Measurements from ENCODE around the gene RNF224. TPM values are rescaled to one million over a fixed set of nuclear protein-coding genes. Genes with fewer than 3 reads are reported as not detected.

RNF224 gene
- total and polyA plus RNA-seq, 2 experiments from 2014 or later = 0.63 TPM; not detected in 1

DNA sequence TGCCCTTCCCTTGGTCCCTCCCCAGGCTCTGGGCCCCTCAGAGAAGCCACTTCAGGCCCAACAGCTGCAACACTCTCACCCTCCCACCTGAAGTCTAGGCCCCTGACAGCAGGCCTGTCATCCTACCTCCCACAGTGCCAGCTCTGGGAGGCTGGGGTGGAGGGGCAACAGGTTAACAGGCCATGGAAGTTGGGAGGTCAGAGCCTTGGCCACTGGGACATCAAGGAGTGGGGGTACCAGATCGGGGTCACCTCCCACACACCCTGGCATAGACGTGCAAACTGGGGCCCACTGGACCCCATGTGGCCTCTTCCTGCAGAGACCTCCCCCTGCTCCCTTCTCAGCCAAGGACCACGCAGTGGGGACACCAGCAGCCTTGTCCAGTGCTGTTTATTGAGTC lies 36.1 kb upstream of the RNF224 start (continued):
- TF ChIP-seq, protein P1, sequence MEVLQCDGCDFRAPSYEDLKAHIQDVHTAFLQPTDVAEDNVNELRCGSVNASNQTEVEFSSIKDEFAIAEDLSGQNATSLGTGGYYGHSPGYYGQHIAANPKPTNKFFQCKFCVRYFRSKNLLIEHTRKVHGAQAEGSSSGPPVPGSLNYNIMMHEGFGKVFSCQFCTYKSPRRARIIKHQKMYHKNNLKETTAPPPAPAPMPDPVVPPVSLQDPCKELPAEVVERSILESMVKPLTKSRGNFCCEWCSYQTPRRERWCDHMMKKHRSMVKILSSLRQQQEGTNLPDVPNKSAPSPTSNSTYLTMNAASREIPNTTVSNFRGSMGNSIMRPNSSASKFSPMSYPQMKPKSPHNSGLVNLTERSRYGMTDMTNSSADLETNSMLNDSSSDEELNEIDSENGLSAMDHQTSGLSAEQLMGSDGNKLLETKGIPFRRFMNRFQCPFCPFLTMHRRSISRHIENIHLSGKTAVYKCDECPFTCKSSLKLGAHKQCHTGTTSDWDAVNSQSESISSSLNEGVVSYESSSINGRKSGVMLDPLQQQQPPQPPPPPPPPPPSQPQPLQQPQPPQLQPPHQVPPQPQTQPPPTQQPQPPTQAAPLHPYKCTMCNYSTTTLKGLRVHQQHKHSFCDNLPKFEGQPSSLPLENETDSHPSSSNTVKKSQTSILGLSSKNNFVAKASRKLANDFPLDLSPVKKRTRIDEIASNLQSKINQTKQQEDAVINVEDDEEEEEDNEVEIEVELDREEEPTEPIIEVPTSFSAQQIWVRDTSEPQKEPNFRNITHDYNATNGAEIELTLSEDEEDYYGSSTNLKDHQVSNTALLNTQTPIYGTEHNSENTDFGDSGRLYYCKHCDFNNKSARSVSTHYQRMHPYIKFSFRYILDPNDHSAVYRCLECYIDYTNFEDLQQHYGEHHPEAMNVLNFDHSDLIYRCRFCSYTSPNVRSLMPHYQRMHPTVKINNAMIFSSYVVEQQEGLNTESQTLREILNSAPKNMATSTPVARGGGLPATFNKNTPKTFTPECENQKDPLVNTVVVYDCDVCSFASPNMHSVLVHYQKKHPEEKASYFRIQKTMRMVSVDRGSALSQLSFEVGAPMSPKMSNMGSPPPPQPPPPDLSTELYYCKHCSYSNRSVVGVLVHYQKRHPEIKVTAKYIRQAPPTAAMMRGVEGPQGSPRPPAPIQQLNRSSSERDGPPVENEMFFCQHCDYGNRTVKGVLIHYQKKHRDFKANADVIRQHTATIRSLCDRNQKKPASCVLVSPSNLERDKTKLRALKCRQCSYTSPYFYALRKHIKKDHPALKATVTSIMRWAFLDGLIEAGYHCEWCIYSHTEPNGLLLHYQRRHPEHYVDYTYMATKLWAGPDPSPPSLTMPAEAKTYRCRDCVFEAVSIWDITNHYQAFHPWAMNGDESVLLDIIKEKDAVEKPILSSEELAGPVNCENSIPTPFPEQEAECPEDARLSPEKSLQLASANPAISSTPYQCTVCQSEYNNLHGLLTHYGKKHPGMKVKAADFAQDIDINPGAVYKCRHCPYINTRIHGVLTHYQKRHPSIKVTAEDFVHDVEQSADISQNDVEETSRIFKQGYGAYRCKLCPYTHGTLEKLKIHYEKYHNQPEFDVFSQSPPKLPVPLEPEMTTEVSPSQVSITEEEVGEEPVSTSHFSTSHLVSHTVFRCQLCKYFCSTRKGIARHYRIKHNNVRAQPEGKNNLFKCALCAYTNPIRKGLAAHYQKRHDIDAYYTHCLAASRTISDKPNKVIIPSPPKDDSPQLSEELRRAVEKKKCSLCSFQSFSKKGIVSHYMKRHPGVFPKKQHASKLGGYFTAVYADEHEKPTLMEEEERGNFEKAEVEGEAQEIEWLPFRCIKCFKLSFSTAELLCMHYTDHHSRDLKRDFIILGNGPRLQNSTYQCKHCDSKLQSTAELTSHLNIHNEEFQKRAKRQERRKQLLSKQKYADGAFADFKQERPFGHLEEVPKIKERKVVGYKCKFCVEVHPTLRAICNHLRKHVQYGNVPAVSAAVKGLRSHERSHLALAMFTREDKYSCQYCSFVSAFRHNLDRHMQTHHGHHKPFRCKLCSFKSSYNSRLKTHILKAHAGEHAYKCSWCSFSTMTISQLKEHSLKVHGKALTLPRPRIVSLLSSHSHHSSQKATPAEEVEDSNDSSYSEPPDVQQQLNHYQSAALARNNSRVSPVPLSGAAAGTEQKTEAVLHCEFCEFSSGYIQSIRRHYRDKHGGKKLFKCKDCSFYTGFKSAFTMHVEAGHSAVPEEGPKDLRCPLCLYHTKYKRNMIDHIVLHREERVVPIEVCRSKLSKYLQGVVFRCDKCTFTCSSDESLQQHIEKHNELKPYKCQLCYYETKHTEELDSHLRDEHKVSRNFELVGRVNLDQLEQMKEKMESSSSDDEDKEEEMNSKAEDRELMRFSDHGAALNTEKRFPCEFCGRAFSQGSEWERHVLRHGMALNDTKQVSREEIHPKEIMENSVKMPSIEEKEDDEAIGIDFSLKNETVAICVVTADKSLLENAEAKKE (CRISPR knock-in tag; IDR thresholded peaks at IDR 0.05) = no peak

DNA sequence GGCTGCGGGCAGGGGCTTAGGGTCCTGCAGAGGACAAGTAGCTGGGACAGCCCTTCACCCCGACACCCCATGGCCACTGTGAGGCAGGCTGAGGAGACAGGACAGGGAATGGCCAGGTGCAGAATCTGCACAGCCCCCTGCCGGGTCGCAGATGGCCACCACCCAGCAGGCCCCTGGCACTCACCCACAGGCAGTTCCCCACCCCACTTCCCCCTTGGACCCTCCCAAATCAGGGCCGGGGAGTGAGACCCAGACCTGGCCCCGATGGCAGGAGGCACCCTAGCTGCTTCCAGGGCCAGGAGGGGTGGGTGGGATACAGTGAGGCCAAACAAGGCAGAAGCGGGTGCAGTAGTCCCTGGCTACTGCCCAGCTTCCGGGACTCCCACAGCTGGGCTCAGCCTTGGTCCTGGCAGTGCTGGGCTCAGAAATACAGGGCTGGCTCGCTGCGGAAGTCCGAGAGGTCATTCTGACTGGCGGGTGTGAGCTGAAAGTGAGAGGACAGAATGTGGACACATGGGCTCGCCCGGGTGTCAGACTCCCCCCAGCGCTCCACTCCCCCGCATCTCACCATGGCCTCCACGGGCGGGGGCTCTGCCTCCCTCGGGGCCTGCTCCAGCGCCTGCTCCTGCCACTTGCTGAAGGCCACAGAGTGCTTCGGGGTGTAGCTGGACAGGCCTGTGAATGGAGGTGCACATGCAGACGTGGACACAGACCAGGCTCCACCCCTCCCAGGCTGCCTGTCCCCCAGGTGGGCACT lies 35.4 kb upstream of the RNF224 start:
- Histone ChIP-seq H3K36me3 (ENCODE audit: insufficient read depth) (no peaks in the 10 kb centered on the region), H4K20me1 (replicated peaks; ENCODE audit: insufficient read depth) (peaks cover 4% of the 10 kb centered on the region; the same call in 1 of the 2 replicates), H3K79me2 (replicated peaks; ENCODE audit: insufficient read depth) (peaks cover 36% of the 10 kb centered on the region), H3K27me3 (ENCODE audit: insufficient read depth) (no peaks in the 10 kb centered on the region), H3F3A (replicated peaks; ENCODE audit: low read depth) (0 out of 2 replicates have a peak, but pooled peaks cover 4% of the 10 kb centered on the region), H3K4me2 (no peak overlapping the region), H3K27ac (ENCODE audit: low read depth) (no peak overlapping the region), H3K9me2 (ENCODE audit: insufficient read depth) (no peaks in the 10 kb centered on the region), H3K4me3 (no peak overlapping the region), H2AFZ (no peak overlapping the region), H3K4me1 (ENCODE audit: insufficient read depth) (peaks cover 13% of the 10 kb centered on the region)
- no peak for ATAC-seq
- H3K4me3 Mint-ChIP-seq = no peak overlapping the region
- peaks cover 16% of the 10 kb centered on the region for H3K4me1 Mint-ChIP-seq
- peaks cover 12% of the 10 kb centered on the region for H3K27me3 Mint-ChIP-seq (ENCODE audit: insufficient read depth, low read depth, poor library complexity)
- H3K36me3 Mint-ChIP-seq (ENCODE audit: low read depth) = peaks cover 5% of the 10 kb centered on the region
- no peak for DNase-seq (ENCODE audit: low spot score)
- H3K9me3 Mint-ChIP-seq = no peaks in the 10 kb centered on the region; the same call in 2 of the 3 replicates
- H3K27ac Mint-ChIP-seq = no peak overlapping the region
- TF ChIP-seq EZH2 (IDR thresholded peaks at IDR 0.05; ENCODE audit: low read depth, unreplicated experiment) (no peak), ZNF114 (CRISPR knock-in tag; IDR thresholded peaks at IDR 0.05) (no peak), NANOG (IDR thresholded peaks at IDR 0.05; ENCODE audit: borderline replicate concordance) (no peak), STAT1 (IDR thresholded peaks at IDR 0.05; ENCODE audit: unreplicated experiment) (no peak), JUNB (IDR thresholded peaks at IDR 0.05; ENCODE audit: unreplicated experiment) (no peak)
- TF ChIP-seq, protein P2, sequence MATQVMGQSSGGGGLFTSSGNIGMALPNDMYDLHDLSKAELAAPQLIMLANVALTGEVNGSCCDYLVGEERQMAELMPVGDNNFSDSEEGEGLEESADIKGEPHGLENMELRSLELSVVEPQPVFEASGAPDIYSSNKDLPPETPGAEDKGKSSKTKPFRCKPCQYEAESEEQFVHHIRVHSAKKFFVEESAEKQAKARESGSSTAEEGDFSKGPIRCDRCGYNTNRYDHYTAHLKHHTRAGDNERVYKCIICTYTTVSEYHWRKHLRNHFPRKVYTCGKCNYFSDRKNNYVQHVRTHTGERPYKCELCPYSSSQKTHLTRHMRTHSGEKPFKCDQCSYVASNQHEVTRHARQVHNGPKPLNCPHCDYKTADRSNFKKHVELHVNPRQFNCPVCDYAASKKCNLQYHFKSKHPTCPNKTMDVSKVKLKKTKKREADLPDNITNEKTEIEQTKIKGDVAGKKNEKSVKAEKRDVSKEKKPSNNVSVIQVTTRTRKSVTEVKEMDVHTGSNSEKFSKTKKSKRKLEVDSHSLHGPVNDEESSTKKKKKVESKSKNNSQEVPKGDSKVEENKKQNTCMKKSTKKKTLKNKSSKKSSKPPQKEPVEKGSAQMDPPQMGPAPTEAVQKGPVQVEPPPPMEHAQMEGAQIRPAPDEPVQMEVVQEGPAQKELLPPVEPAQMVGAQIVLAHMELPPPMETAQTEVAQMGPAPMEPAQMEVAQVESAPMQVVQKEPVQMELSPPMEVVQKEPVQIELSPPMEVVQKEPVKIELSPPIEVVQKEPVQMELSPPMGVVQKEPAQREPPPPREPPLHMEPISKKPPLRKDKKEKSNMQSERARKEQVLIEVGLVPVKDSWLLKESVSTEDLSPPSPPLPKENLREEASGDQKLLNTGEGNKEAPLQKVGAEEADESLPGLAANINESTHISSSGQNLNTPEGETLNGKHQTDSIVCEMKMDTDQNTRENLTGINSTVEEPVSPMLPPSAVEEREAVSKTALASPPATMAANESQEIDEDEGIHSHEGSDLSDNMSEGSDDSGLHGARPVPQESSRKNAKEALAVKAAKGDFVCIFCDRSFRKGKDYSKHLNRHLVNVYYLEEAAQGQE (IDR thresholded peaks at IDR 0.05; ENCODE audit: unreplicated experiment) = no peak
- TF ChIP-seq, protein P3, sequence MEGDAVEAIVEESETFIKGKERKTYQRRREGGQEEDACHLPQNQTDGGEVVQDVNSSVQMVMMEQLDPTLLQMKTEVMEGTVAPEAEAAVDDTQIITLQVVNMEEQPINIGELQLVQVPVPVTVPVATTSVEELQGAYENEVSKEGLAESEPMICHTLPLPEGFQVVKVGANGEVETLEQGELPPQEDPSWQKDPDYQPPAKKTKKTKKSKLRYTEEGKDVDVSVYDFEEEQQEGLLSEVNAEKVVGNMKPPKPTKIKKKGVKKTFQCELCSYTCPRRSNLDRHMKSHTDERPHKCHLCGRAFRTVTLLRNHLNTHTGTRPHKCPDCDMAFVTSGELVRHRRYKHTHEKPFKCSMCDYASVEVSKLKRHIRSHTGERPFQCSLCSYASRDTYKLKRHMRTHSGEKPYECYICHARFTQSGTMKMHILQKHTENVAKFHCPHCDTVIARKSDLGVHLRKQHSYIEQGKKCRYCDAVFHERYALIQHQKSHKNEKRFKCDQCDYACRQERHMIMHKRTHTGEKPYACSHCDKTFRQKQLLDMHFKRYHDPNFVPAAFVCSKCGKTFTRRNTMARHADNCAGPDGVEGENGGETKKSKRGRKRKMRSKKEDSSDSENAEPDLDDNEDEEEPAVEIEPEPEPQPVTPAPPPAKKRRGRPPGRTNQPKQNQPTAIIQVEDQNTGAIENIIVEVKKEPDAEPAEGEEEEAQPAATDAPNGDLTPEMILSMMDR (conservative IDR thresholded peaks at IDR 0.05; ENCODE audit: low read depth in 2 of 2) = no peak
